GM23338 (cell line): ENCODE measurements around the gene MYO1C. TPM values are rescaled to one million over a fixed set of nuclear protein-coding genes. Genes with fewer than 3 reads are reported as not detected.

Source experiments
- ATAC-seq: fragments of 200-7000 bp; cut with Tn5 transposase; 3 replicates; pipeline ENCODE4 v1.9.1; 2020
- DNase-seq: peaks from one replicate; pipeline ENCODE4 v3.0.0-alpha.2; 2015; ENCODE audit warnings: low spot score
- H2AFZ ChIP-seq: fragments of 200-600 bp; sonication (generic); 2 replicates; pipeline ENCODE4 v1.8.0; 2016; ENCODE audit warnings: antibody characterized with exemption, mild to moderate bottlenecking, moderate library complexity
- H3F3A ChIP-seq: fragments of 200-600 bp; sonication (generic); replicated peaks from 2 replicates; pipeline ENCODE4 v1.8.0; 2017; ENCODE audit warnings: antibody characterized with exemption, mixed run types, low read depth
- H3K27ac ChIP-seq: fragments of 200-600 bp; sonication (generic); 2 replicates; pipeline ENCODE4 v1.6.1; 2016; ENCODE audit warnings: low read depth
- H3K27me3 ChIP-seq: fragments of 200-600 bp; sonication (generic); 2 replicates; pipeline ENCODE4 v1.8.0; 2016; ENCODE audit warnings: mild to moderate bottlenecking, mixed run types, moderate library complexity; ENCODE audit not compliant: insufficient read depth
- H3K36me3 ChIP-seq: fragments of 200-600 bp; sonication (generic); 2 replicates; pipeline ENCODE4 v1.8.0; 2016; ENCODE audit warnings: mild to moderate bottlenecking; ENCODE audit not compliant: insufficient read depth
- H3K4me1 ChIP-seq: fragments of 200-600 bp; sonication (generic); 2 replicates; pipeline ENCODE4 v1.8.0; 2016; ENCODE audit warnings: mild to moderate bottlenecking, moderate library complexity; ENCODE audit not compliant: insufficient read depth
- H3K4me2 ChIP-seq: fragments of 200-600 bp; sonication (generic); 2 replicates; pipeline ENCODE4 v1.7.1; 2017; ENCODE audit warnings: mixed run types
- H3K4me3 ChIP-seq: fragments of 200-600 bp; sonication (generic); 2 replicates; pipeline ENCODE4 v1.6.1; 2016; ENCODE audit warnings: mixed run types
- H3K79me2 ChIP-seq: fragments of 200-600 bp; sonication (generic); replicated peaks from 2 replicates; pipeline ENCODE4 v1.8.0; 2017; ENCODE audit warnings: mild to moderate bottlenecking; ENCODE audit not compliant: insufficient read depth
- H3K9me2 ChIP-seq: fragments of 200-600 bp; sonication (generic); 2 replicates; pipeline ENCODE4 v1.8.0; 2017; ENCODE audit not compliant: insufficient read depth
- H4K20me1 ChIP-seq: fragments of 200-600 bp; sonication (generic); replicated peaks from 2 replicates; pipeline ENCODE4 v1.8.0; 2017; ENCODE audit warnings: mild to moderate bottlenecking; ENCODE audit not compliant: insufficient read depth
- H3K27ac Mint-ChIP-seq: 2 replicates; pipeline ENCODE4 v1.8.0; 2020; ENCODE audit warnings: inconsistent platforms, mild to moderate bottlenecking, moderate library complexity, mixed read lengths
- H3K27me3 Mint-ChIP-seq: 3 replicates; pipeline ENCODE4 v1.8.0; 2022; ENCODE audit warnings: low read depth, mild to moderate bottlenecking, moderate library complexity, mixed read lengths, inconsistent platforms; ENCODE audit not compliant: insufficient read depth, poor library complexity
- H3K36me3 Mint-ChIP-seq: 3 replicates; pipeline ENCODE4 v1.8.0; 2021; ENCODE audit warnings: low read depth, mild to moderate bottlenecking, inconsistent platforms, moderate library complexity, mixed read lengths
- H3K4me1 Mint-ChIP-seq: 3 replicates; pipeline ENCODE4 v1.8.0; 2020; ENCODE audit warnings: mild to moderate bottlenecking, inconsistent platforms, mixed read lengths
- H3K4me3 Mint-ChIP-seq: 3 replicates; pipeline ENCODE4 v1.8.0; 2021; ENCODE audit warnings: moderate library complexity, mild to moderate bottlenecking, inconsistent platforms, mixed read lengths
- H3K9me3 Mint-ChIP-seq: 3 replicates; pipeline ENCODE4 v1.8.0; 2020; ENCODE audit warnings: moderate library complexity, mild to moderate bottlenecking, inconsistent platforms, mixed read lengths
- CREB1 ChIP-seq: fragments of 250-450 bp; sonication (Bioruptor Pico); IDR thresholded peaks from 2 replicates; pipeline ENCODE4 v1.5.0; 2020; ENCODE audit warnings: low read depth, mild to moderate bottlenecking, moderate library complexity
- ETS1 ChIP-seq: IDR thresholded peaks from 2 replicates; pipeline ENCODE4 v1.6.1; 2016; ENCODE audit warnings: antibody characterized with exemption
- EZH2 ChIP-seq: fragments of 200-600 bp; sonication (generic); IDR thresholded peaks from one replicate; pipeline ENCODE4 v1.8.0; 2017; ENCODE audit warnings: antibody characterized with exemption, mild to moderate bottlenecking, low read depth; ENCODE audit not compliant: unreplicated experiment
- EZH2phosphoT487 ChIP-seq: fragments of 200-600 bp; sonication (generic); IDR thresholded peaks from one replicate; pipeline ENCODE4 v1.8.1; 2018; ENCODE audit warnings: antibody characterized with exemption; ENCODE audit not compliant: unreplicated experiment
- JUNB ChIP-seq: IDR thresholded peaks from one replicate; pipeline ENCODE4 v1.6.1; 2016; ENCODE audit warnings: antibody characterized with exemption; ENCODE audit not compliant: unreplicated experiment
- NANOG ChIP-seq: IDR thresholded peaks from 2 replicates; pipeline ENCODE4 v1.6.1; 2016; ENCODE audit warnings: antibody characterized with exemption, borderline replicate concordance
- POLR2AphosphoS5 ChIP-seq: IDR thresholded peaks from 2 replicates; pipeline ENCODE4 v1.6.1; 2016; ENCODE audit warnings: antibody characterized with exemption, low read depth
- REST ChIP-seq: IDR thresholded peaks from one replicate; pipeline ENCODE4 v1.6.1; 2018; ENCODE audit warnings: antibody characterized with exemption; ENCODE audit not compliant: unreplicated experiment
- STAT1 ChIP-seq: IDR thresholded peaks from one replicate; pipeline ENCODE4 v1.6.1; 2016; ENCODE audit warnings: antibody characterized with exemption; ENCODE audit not compliant: unreplicated experiment
- ZNF331 ChIP-seq: fragments of 250-450 bp; sonication (Bioruptor Pico); IDR thresholded peaks from 2 replicates; pipeline ENCODE4 v1.5.0; 2020; ENCODE audit warnings: low read depth, mild to moderate bottlenecking, moderate library complexity
- polyA plus RNA-seq: library from polyadenylated mRNA; unstranded; fragments of >200 nt; fragmentation: Nextera tagmentation; extraction: Ambion mirVana; gene quantifications from 2 replicates; pipeline ENCODE4 v1.2.1, GENCODE V29; 2016
- total RNA-seq: library from RNA; depleted of rRNA; stranded (reverse); fragments of >200 nt; shearing (Covaris generic); gene quantifications from 2 replicates; pipeline ENCODE4 v1.2.3, GENCODE V29; 2014

MYO1C gene
- total and polyA plus RNA-seq, 2 experiments from 2014 or later: 13.9 to 35.2 TPM

GRCh38 chr17:1486802-1487695, 5.4 kb downstream of the MYO1C start (continued):
- TF ChIP-seq REST: no peak
- TF ChIP-seq EZH2: peak; percentile 36
- TF ChIP-seq CREB1: no peak
- no peak for TF ChIP-seq ZNF331 (CRISPR knock-in tag)
- TF ChIP-seq NANOG: no peak
- no peak for TF ChIP-seq ETS1
- peak; percentile 20; the same call in 1 of the 2 replicates for TF ChIP-seq POLR2AphosphoS5

GRCh38 chr17:1485423-1486376, 6.8 kb downstream of the MYO1C start:
- Mint-ChIP-seq H3K9me3 (no peaks in the 10 kb centered on the region; the same call in 2 of the 3 replicates), H3K27ac (no peak overlapping the region), H3K4me3 (peak overlapping the region; percentile 81; the same call in 2 of the 3 replicates), H3K27me3 (peaks cover 49% of the 10 kb centered on the region), H3K36me3 (peaks cover 22% of the 10 kb centered on the region), H3K4me1 (peaks cover 33% of the 10 kb centered on the region)
- Histone ChIP-seq H3F3A (peaks cover 35% of the 10 kb centered on the region), H3K36me3 (no peaks in the 10 kb centered on the region), H3K27ac (no peak overlapping the region), H3K4me2 (peak overlapping the region; percentile 85), H3K9me2 (no peaks in the 10 kb centered on the region), H3K79me2 (peaks cover 8% of the 10 kb centered on the region; the same call in 1 of the 2 replicates), H3K4me3 (peak overlapping the region; percentile 65), H3K4me1 (peaks cover 19% of the 10 kb centered on the region), H3K27me3 (peaks cover 38% of the 10 kb centered on the region), H4K20me1 (no peaks in the 10 kb centered on the region; the same call in 1 of the 2 replicates), H2AFZ (0 out of 2 replicates have a peak overlapping the region, but pooled peaks have one; percentile 47)
- ATAC-seq (peak; percentile 10), DNase-seq (peak; percentile 83)
- TF ChIP-seq STAT1: no peak
- no peak for TF ChIP-seq JUNB
- no peak for TF ChIP-seq ZNF331 (CRISPR knock-in tag)
- TF ChIP-seq ETS1: no peak
- peak; percentile 40 for TF ChIP-seq POLR2AphosphoS5
- TF ChIP-seq EZH2phosphoT487: no peak
